ENCODE results near the gene IRAK3.

DNA sequence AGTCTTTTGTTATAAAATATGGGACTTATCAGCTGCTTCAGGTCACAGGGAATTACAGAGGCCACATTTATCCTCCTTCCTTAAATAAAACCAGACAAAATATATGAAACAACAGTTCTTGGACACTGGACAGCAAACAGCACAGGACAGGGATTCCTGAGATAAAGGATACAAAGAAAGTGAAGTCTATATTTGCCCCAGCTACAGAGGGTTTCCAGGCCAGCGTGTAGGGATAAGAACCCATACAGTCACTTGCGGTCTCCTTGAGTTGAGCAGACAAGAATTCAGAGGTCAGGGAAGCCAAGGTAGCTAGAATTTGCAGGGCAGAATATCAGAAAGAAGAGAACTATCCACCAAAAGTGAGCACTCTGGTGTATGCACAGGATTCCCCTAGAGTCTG, 49.7 kb upstream of the IRAK3 start:
- TF ChIP-seq POLR2A (IDR thresholded peaks at IDR 0.05) (no peak), EP300 (IDR thresholded peaks at IDR 0.05) (no peak)
- TF ChIP-seq, protein P1, sequence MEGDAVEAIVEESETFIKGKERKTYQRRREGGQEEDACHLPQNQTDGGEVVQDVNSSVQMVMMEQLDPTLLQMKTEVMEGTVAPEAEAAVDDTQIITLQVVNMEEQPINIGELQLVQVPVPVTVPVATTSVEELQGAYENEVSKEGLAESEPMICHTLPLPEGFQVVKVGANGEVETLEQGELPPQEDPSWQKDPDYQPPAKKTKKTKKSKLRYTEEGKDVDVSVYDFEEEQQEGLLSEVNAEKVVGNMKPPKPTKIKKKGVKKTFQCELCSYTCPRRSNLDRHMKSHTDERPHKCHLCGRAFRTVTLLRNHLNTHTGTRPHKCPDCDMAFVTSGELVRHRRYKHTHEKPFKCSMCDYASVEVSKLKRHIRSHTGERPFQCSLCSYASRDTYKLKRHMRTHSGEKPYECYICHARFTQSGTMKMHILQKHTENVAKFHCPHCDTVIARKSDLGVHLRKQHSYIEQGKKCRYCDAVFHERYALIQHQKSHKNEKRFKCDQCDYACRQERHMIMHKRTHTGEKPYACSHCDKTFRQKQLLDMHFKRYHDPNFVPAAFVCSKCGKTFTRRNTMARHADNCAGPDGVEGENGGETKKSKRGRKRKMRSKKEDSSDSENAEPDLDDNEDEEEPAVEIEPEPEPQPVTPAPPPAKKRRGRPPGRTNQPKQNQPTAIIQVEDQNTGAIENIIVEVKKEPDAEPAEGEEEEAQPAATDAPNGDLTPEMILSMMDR (IDR thresholded peaks at IDR 0.05) = no peak
